ENCODE measurements around the gene TCERG1L.

TCERG1L gene

GRCh38 chr10:131193923-131194322 lies 117.6 kb downstream of the TCERG1L start:
- no peaks in the 10 kb centered on the region for H3K27me3 ChIP-seq (ENCODE audit: control insufficient read depth, insufficient read depth, low read length)
- no peaks in the 10 kb centered on the region for H3K79me2 ChIP-seq
- no peak overlapping the region for H2AFZ ChIP-seq
- H3K9ac ChIP-seq = no peak overlapping the region
- no peak overlapping the region for H3K4me2 ChIP-seq (ENCODE audit: low read length)
- no peaks in the 10 kb centered on the region for H3K4me1 ChIP-seq
- no peaks in the 10 kb centered on the region for H3K9me3 ChIP-seq (ENCODE audit: control insufficient read depth, low read length)
- H3K4me3 ChIP-seq (ENCODE audit: low read depth, low read length) = no peak overlapping the region
- no peak for TF ChIP-seq CTCF (IDR thresholded peaks at IDR 0.05)
- no peak overlapping the region for H3K27ac ChIP-seq
- H3K36me3 ChIP-seq (ENCODE audit: control insufficient read depth, insufficient read depth, low read length) = no peaks in the 10 kb centered on the region

GRCh38 chr10:131188494-131188893 lies 123.0 kb downstream of the TCERG1L start:
- H3K79me2 ChIP-seq = no peaks in the 10 kb centered on the region
- H3K27ac ChIP-seq = no peak overlapping the region
- no peak overlapping the region for H2AFZ ChIP-seq
- H3K4me1 ChIP-seq = no peaks in the 10 kb centered on the region
- no peak for TF ChIP-seq CTCF (IDR thresholded peaks at IDR 0.05)
- no peak overlapping the region for H3K9ac ChIP-seq
- H3K36me3 ChIP-seq (ENCODE audit: control insufficient read depth, insufficient read depth, low read length) = no peaks in the 10 kb centered on the region
- H3K4me2 ChIP-seq (ENCODE audit: low read length) = no peak overlapping the region
- no peaks in the 10 kb centered on the region for H3K9me3 ChIP-seq (ENCODE audit: control insufficient read depth, low read length)
- H3K27me3 ChIP-seq (ENCODE audit: control insufficient read depth, insufficient read depth, low read length) = no peaks in the 10 kb centered on the region
- no peak overlapping the region for H3K4me3 ChIP-seq (ENCODE audit: low read depth, low read length)

- TF ChIP-seq CTCF (IDR thresholded peaks at IDR 0.05) = no peak
- Histone ChIP-seq H3K4me2 (ENCODE audit: low read length) (no peak overlapping the region), H3K4me1 (no peaks in the 10 kb centered on the region), H3K36me3 (ENCODE audit: control insufficient read depth, insufficient read depth, low read length) (no peaks in the 10 kb centered on the region), H3K9me3 (ENCODE audit: control insufficient read depth, low read length) (no peaks in the 10 kb centered on the region), H2AFZ (no peak overlapping the region), H3K27ac (no peak overlapping the region), H3K9ac (no peak overlapping the region), H3K79me2 (no peaks in the 10 kb centered on the region), H3K27me3 (ENCODE audit: control insufficient read depth, insufficient read depth, low read length) (no peaks in the 10 kb centered on the region), H3K4me3 (ENCODE audit: low read depth, low read length) (no peak overlapping the region)
Observed at GRCh38 chr10:131187926-131188325, 123.6 kb downstream of the TCERG1L start.

GRCh38 chr10:131187274-131187673 lies 124.2 kb downstream of the TCERG1L start:
- no peaks in the 10 kb centered on the region for H3K36me3 ChIP-seq (ENCODE audit: control insufficient read depth, insufficient read depth, low read length)
- no peak for TF ChIP-seq CTCF (IDR thresholded peaks at IDR 0.05)
- H3K27ac ChIP-seq = no peak overlapping the region
- H3K9ac ChIP-seq = no peak overlapping the region
- H2AFZ ChIP-seq = no peak overlapping the region
- no peaks in the 10 kb centered on the region for H3K79me2 ChIP-seq
- no peaks in the 10 kb centered on the region for H3K27me3 ChIP-seq (ENCODE audit: control insufficient read depth, insufficient read depth, low read length)
- H3K4me2 ChIP-seq (ENCODE audit: low read length) = no peak overlapping the region
- H3K4me3 ChIP-seq (ENCODE audit: low read depth, low read length) = no peak overlapping the region
- no peaks in the 10 kb centered on the region for H3K4me1 ChIP-seq
- no peaks in the 10 kb centered on the region for H3K9me3 ChIP-seq (ENCODE audit: control insufficient read depth, low read length)

- H3K36me3 ChIP-seq (ENCODE audit: control insufficient read depth, insufficient read depth, low read length) = no peaks in the 10 kb centered on the region
- H3K4me1 ChIP-seq = no peaks in the 10 kb centered on the region
- no peak overlapping the region for H2AFZ ChIP-seq
- no peaks in the 10 kb centered on the region for H3K27me3 ChIP-seq (ENCODE audit: control insufficient read depth, insufficient read depth, low read length)
- no peak overlapping the region for H3K27ac ChIP-seq
- no peak overlapping the region for H3K4me2 ChIP-seq (ENCODE audit: low read length)
- no peak overlapping the region for H3K9ac ChIP-seq
- H3K9me3 ChIP-seq (ENCODE audit: control insufficient read depth, low read length) = no peaks in the 10 kb centered on the region
- H3K79me2 ChIP-seq = no peaks in the 10 kb centered on the region
- H3K4me3 ChIP-seq (ENCODE audit: low read depth, low read length) = no peak overlapping the region
- no peak for TF ChIP-seq CTCF (IDR thresholded peaks at IDR 0.05)
Observed at GRCh38 chr10:131186547-131187253, 124.8 kb downstream of the TCERG1L start.
